Stimulated activated CD8-positive, alpha-beta memory T cell treated with anti-CD3 and anti-CD28 coated beads, Interleukin-7, amount 100 ng/mL, for 4 hours (primary cell): ENCODE measurements around the gene UPF3B.
"Not testable (repeated sequence)": the region's sequence is repeated elsewhere in the genome, so short reads cannot be mapped to it uniquely, and the experiment has no call there.

ENCODE experiments used
- DNase-seq, 2 donors: peaks; one replicate each; pipeline ENCODE4 v3.0.0-alpha.2; 2020; ENCODE audit warnings: low read depth in 2 of 2

UPF3B gene

GRCh38 chrX:119826399-119826959 lies 26.3 kb downstream of the UPF3B start:
- no peak for DNase-seq

GRCh38 chrX:119824221-119824620 lies 28.5 kb downstream of the UPF3B start:
- DNase-seq, result not testable (repeated sequence)

DNA sequence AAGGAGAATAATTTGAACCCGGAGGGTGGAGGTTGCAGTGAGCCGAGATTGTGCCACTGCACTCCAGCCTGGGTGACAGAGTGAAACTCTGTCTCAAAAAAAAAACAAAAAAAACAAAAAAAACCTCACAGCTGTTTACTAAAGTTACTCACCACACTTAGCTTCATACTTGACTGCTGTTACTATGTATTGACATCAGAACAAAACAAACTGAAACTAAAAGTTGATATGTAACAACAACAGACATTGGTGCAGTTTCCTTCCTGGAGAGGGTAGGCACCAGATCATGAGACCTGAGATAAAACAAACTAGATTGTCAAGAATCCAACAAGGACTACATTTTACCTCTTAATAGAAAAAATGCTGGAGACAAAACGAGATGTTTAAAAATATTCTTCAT lies 31.1 kb downstream of the UPF3B start:
- not testable (repeated sequence) for DNase-seq

GRCh38 chrX:119817130-119817690 lies 35.6 kb downstream of the UPF3B start:
- no peak for DNase-seq

GRCh38 chrX:119816300-119816699 lies 36.5 kb downstream of the UPF3B start:
- no peak for DNase-seq

GRCh38 chrX:119809185-119809666 lies 43.5 kb downstream of the UPF3B start:
- DNase-seq, result no peak

GRCh38 chrX:119808461-119808860 lies 44.3 kb downstream of the UPF3B start:
- not testable (repeated sequence) for DNase-seq

GRCh38 chrX:119802546-119802945 lies 50.2 kb downstream of the UPF3B start:
- DNase-seq, result no peak

DNA sequence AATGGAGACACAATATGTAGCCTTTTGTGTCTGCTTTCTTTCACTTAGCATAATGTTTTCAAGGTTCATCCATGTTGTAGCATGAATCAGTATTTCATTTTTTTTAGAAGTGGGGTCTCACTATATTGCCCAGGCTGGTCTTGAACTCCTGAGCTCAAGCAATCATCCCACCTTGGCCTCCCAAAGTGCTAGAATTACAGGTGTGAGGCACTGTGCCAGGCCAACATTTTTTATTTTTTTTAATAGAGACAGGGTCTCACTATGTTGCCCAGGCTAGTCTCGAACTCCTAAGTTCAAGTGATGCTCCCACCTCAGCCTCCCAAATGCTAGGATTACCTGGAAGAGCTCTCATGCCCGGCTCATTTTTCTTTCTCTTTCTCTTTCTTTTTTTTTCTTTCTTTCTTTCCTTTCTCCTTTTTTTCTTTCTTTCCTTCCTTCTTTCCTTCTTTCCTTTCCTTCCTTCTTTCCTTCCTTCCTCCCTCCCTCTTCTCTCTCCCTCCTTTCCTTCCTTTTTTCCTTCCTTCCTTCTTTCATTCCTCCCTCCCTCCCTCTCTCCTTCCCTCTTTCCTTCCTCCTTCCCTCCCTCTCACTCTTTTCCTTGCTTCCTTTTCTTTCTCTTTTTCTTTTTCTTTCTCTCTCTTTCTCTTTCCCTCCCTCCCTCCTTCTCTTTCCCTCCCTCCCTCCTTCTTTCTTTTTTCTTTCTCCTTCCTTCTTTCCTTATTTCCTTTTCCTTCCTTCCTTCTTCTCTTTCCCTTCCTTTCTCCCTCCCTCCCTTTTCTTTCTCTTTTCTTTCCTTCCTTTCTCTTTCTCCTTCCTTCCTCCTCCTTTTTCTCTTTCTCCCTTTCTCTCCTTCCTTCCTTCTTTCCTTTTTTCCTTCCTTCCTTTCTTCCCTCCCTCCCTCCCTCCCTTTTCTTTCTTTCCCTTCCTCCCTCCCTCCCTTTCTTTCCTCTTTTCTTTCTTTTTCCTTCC lies 51.2 kb downstream of the UPF3B start:
- no peak for DNase-seq

DNA sequence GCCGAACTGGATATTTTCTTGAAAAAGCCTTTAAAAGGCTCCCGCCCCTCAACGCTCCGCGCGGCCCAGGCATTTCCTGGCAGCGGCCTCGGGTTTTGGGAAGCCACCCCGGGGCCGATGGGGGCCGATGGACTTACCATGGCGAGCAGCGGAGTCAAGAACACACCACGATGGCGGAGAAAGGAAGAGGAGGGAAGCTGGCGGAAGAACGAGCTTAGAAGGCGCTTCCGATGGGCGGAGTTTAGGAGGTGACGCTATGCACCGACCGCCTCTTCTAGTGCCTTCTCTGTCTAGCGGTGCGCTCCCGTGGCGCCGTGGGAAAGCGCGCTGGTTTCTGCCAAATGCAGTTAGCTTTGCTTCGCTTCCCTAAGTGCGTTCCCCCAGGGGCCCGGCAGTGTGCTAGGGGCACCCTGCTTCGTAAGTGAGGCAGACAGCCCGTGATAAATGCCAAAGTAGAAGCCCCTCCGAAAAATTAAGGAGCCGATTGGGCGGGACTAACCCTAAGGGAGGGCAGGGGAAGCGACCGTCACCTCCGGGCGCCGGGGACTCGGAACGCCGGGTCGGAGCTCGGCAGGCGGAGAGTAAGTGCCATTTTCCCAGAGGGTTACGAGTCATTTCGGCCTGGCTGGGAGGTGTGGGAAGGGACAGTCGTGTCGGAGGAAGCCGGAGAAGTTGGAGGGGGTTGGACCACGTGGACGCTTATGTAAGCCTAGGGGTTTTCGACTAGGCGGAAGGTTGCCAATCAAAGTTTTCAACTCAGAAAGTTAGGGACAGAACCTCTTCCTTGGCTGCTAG lies 61.1 kb downstream of the UPF3B start, which contains the start of gene RPL39:
Gene RPL39 (minus strand): TSS at position 194 of the 795 bp plus-strand sequence. CDS start 54 bp downstream, at position 140.
- peak; percentile 66 to 72 for DNase-seq

DNA sequence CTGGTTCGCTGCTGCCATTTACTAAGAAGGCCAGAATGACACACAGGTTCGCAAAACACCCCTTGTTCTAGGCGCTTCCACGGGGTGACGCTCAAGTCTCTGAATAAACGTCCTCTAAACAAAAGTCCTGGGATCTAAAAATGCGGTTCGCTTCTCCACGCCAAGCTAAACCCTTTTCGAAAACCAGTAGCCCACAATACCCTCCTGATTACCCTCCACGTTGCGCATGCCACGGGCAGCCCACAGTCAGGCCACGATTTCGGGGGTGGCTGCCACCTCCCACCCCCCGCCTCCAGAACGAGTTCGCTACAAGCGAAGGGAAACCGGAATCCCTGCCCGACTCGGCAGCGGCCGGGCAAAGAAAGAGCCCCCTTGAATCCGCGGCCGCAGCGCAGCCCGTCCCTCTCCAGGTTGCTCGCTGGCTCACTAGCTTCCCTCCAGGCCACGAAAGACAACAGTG lies 61.8 kb downstream of the UPF3B start:
- peak; percentile 22 to 33 for DNase-seq

- DNase-seq, result peak; percentile 8 to 17
Measured at GRCh38 chrX:119784747-119785446, 67.9 kb downstream of the UPF3B start.
